PFSK-1 (cell line): ENCODE measurements around the gene ADCYAP1R1.

Experiments used
- REST ChIP-seq, 2 experiments: IDR thresholded peaks; 2 replicates each; pipeline versions ENCODE4 v1.6.1 to v1.8.0; 2011 to 2012; ENCODE audit warnings: low read depth in 2 of 2, low read length in 2 of 2, control low read depth in 1 of 2, inconsistent platforms in 1 of 2, mild to moderate bottlenecking in 1 of 2, moderate library complexity in 1 of 2; ENCODE audit not compliant: insufficient read depth in 1 of 2
- SIN3A ChIP-seq: IDR thresholded peaks from 2 replicates; pipeline ENCODE4 v1.6.1; 2012; ENCODE audit warnings: mild to moderate bottlenecking, low read length, moderate library complexity, borderline replicate concordance; ENCODE audit not compliant: insufficient read depth
- TAF1 ChIP-seq: IDR thresholded peaks from 2 replicates; pipeline ENCODE4 v1.6.1; 2012; ENCODE audit warnings: low read length, control low read depth, borderline replicate concordance; ENCODE audit not compliant: insufficient read depth

GRCh38 chr7:31160941-31161340 is 108.8 kb downstream of the ADCYAP1R1 start:
- TF ChIP-seq REST (IDR thresholded peaks at IDR 0.05; ENCODE audit: insufficient read depth in 1 of 2, low read depth in 2 of 2, low read length in 2 of 2): no peak
- TF ChIP-seq SIN3A: no peak
- no peak for TF ChIP-seq TAF1
